RWPE2 (cell line): ENCODE data around the gene PTOV1.

Experiments
- ATAC-seq: fragments of 200-7000 bp; cut with Tn5 transposase; 3 replicates; pipeline ENCODE4 v1.9.1; 2021; ENCODE audit warnings: low read depth
- DNase-seq: peaks from one replicate; pipeline ENCODE4 v3.0.0-alpha.2; 2020; ENCODE audit warnings: low spot score
- H3K27ac ChIP-seq: fragments of 450-650 bp; 2 replicates; pipeline ENCODE4 v1.5.1; 2017; ENCODE audit warnings: mild to moderate bottlenecking; ENCODE audit not compliant: poor library complexity, severe bottlenecking
- H3K27me3 ChIP-seq: fragments of 250-450 bp; sonication (Bioruptor Pico); 2 replicates; pipeline ENCODE4 v1.5.1; 2021; ENCODE audit warnings: mild to moderate bottlenecking, moderate library complexity; ENCODE audit not compliant: insufficient read depth, poor library complexity, severe bottlenecking
- H3K36me3 ChIP-seq: fragments of 250-450 bp; sonication (Bioruptor Pico); 2 replicates; pipeline ENCODE4 v1.5.1; 2020; ENCODE audit warnings: low read depth, mild to moderate bottlenecking, moderate library complexity
- H3K4me1 ChIP-seq: fragments of 250-450 bp; sonication (Bioruptor Pico); 2 replicates; pipeline ENCODE4 v1.5.1; 2021; ENCODE audit warnings: mild to moderate bottlenecking, moderate library complexity; ENCODE audit not compliant: insufficient read depth, poor library complexity, severe bottlenecking
- H3K4me3 ChIP-seq: fragments of 250-450 bp; sonication (Bioruptor Pico); 2 replicates; pipeline ENCODE4 v1.5.1; 2021; ENCODE audit warnings: mild to moderate bottlenecking, moderate library complexity; ENCODE audit not compliant: severe bottlenecking
- H3K9me3 ChIP-seq: fragments of 250-450 bp; sonication (Bioruptor Pico); 2 replicates; pipeline ENCODE4 v1.5.1; 2021; ENCODE audit warnings: mild to moderate bottlenecking, moderate library complexity; ENCODE audit not compliant: severe bottlenecking
- CTCF ChIP-seq: fragments of 450-650 bp; IDR thresholded peaks from one replicate; pipeline ENCODE4 v1.5.1; 2017; ENCODE audit warnings: mild to moderate bottlenecking, moderate library complexity; ENCODE audit not compliant: poor library complexity, severe bottlenecking

The PTOV1 gene

DNA sequence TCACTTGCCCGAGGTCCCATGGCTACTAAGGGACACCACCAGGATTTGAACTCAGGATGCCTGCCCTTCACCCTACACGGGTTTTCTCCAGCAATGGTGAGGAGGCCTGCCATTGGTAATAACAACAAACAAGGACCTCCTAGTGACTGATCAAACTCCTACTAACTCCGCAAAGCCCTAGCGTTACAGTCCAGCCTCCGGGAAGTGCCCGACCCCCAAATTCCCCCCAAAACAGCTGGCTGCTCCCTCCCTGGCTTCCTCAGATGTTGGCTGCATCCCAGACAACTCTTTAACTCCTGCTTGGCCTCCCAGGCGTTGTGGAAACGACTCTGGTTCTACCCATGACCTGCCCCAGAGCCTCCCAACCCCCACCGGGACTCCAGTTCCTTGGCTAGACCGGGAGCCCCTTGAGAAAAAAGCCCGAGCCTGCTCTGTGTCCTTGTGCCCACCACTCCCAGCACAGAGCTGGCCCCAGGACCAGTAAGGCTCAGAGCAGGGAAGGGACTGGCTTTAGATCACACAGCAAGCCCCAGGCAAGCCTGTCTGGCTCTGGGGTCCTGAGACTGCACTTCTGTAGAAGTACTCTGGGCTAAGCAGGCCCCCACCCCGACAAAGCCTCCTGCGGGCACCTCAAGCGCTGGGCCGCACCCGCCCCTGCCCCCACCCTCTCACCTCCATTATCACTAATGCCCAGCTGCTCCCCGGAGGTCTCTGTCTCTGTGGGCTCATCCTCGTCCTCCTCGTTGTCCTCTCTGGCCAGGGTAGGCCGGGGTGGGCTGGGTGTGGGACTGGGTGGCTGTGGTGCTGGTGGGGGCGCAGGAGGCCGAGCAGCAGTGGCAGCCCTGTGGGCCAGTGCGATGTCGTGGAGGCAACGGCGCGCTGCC lies 21.5 kb downstream of the PTOV1 start:
- no peak overlapping the region for H3K4me3 ChIP-seq
- DNase-seq (no peak), ATAC-seq (no peak)
- H3K27ac ChIP-seq, result no peak overlapping the region
- H3K36me3 ChIP-seq, result peaks cover 5% of the 10 kb centered on the region; the same call in 1 of the 2 replicates
- TF ChIP-seq CTCF, result no peak
- no peaks in the 10 kb centered on the region for H3K27me3 ChIP-seq
- H3K9me3 ChIP-seq, result no peaks in the 10 kb centered on the region
- H3K4me1 ChIP-seq, result peaks cover 5% of the 10 kb centered on the region

- no peak for ATAC-seq
- no peak overlapping the region for H3K27ac ChIP-seq
- H3K4me1 ChIP-seq, result peaks cover 5% of the 10 kb centered on the region
- DNase-seq, result no peak
- H3K9me3 ChIP-seq, result no peaks in the 10 kb centered on the region
- no peaks in the 10 kb centered on the region for H3K27me3 ChIP-seq
- peaks cover 5% of the 10 kb centered on the region; the same call in 1 of the 2 replicates for H3K36me3 ChIP-seq
- no peak for TF ChIP-seq CTCF
- H3K4me3 ChIP-seq, result no peak overlapping the region
Measured at GRCh38 chr19:49873129-49873521, 22.2 kb downstream of the PTOV1 start.

GRCh38 chr19:49873834-49874233 lies 22.9 kb downstream of the PTOV1 start:
- no peaks in the 10 kb centered on the region for H3K9me3 ChIP-seq
- no peak for ATAC-seq
- H3K27me3 ChIP-seq, result no peaks in the 10 kb centered on the region
- DNase-seq, result no peak
- peaks cover 1% of the 10 kb centered on the region for H3K4me1 ChIP-seq
- no peak for TF ChIP-seq CTCF
- peaks cover 5% of the 10 kb centered on the region; the same call in 1 of the 2 replicates for H3K36me3 ChIP-seq
- H3K4me3 ChIP-seq, result no peak overlapping the region
- no peak overlapping the region for H3K27ac ChIP-seq

GRCh38 chr19:49874503-49875157 lies 23.7 kb downstream of the PTOV1 start:
- TF ChIP-seq CTCF, result no peak
- peak overlapping the region; percentile 81 for H3K27ac ChIP-seq
- no peaks in the 10 kb centered on the region for H3K27me3 ChIP-seq
- ATAC-seq, result no peak
- H3K4me3 ChIP-seq, result no peak overlapping the region
- peaks cover 5% of the 10 kb centered on the region; the same call in 1 of the 2 replicates for H3K36me3 ChIP-seq
- no peaks in the 10 kb centered on the region for H3K9me3 ChIP-seq
- DNase-seq, result no peak
- H3K4me1 ChIP-seq, result no peaks in the 10 kb centered on the region
